HG03064 (cell line): ENCODE data around the gene AQP12B.
"Not testable (repeated sequence)": the region's sequence is repeated elsewhere in the genome, so short reads cannot be mapped to it uniquely, and the experiment has no call there.

Source experiments
- ATAC-seq: cut with Tn5 transposase; IDR thresholded peaks from one replicate; pipeline ENCODE4 v1.9.1; 2021; ENCODE audit warnings: low read depth; ENCODE audit not compliant: unreplicated experiment

AQP12B gene

GRCh38 chr2:240701736-240702639, 19.3 kb upstream of the AQP12B start:
- no peak for ATAC-seq

DNA sequence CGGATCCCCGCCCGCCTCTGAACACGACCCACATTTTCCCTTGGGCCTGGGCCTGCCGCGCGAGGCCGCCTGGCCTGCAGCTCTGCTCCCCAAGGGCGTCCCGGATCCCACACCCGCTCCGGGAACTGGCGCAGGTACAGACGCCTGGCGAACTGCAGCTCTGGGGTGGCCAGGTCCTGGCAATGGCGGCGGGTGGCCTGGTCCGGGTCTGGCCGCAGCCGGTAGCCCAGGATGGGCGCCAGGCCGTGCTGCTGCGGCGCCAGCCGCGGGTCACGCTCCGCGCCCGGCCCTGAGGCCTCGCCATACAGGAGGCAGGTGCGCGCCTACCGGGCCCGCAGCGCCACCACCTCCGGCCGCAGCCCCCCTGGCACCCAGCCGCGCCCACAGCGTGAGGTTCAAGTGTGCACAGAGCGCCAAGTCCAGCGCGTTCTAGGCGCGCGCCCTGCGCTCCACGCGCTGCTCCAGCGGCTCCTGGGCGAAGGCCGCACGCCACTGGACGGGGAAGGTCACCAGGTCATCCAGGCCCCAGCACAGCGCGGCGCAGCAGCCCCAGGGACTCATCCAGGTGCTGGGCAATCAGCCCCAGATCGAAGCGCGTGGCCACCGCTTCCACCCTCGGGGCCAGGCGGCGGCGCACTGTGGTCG, 18.5 kb upstream of the AQP12B start:
- no peak for ATAC-seq

GRCh38 chr2:240700616-240701015, 17.9 kb upstream of the AQP12B start:
- not testable (repeated sequence) for ATAC-seq

DNA sequence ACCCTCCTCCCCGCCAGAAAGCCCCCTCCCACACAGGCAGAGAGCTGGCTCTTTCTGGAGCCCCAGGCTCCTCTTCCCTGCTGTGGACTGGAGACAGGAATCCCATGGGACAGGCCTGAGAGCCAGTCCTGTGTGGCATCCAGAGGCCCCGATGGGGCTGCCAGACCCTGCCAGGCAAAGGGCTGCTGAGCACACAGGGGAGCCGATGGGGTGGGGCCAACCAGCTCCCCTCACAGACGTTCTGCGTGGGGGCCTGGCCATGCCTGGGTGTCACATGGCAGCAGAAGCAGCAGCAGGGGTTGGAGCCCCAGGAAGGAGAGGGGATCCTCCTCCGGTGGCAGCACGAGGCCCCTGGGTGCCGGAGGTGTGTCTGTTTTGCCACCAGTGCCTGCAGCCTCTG, 17.1 kb upstream of the AQP12B start:
- not testable (repeated sequence) for ATAC-seq

DNA sequence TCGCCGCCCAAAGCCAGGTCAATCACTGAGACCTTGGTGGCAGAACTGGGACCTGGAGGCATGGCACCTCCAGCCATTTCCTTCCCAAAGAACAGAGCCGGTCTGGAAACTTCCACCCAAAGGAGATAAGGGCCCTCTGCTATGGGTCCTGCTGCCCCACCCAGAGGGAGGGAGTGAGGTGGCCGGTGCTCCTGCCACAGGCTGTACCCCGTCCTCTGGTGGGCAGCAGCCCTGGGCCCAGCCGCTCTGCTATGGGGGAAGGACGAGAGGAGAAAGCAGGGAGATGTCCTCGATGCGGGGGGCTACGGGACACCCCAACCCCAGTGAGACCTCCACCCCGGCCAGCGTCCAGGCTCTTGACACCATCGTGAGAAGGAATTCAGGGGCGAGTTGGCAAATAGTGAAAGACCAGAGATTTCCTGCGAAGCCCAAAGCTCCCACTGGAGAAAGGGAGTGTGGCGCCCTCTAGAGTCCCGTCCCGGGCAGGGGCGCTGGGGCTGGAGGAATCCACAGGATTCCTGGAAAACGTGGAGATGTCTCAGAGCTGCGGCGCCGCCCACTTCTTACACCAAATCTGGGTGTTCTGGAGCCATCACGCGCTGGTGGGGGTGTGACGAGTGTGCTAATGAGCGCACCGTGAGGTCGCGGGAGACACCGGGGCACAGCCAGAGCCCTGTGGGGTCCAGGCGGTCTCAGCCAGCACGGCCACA, 16.3 kb upstream of the AQP12B start:
- ATAC-seq, result not testable (repeated sequence)

- not testable (repeated sequence) for ATAC-seq
Measured at GRCh38 chr2:240696469-240696868, 13.8 kb upstream of the AQP12B start.

DNA sequence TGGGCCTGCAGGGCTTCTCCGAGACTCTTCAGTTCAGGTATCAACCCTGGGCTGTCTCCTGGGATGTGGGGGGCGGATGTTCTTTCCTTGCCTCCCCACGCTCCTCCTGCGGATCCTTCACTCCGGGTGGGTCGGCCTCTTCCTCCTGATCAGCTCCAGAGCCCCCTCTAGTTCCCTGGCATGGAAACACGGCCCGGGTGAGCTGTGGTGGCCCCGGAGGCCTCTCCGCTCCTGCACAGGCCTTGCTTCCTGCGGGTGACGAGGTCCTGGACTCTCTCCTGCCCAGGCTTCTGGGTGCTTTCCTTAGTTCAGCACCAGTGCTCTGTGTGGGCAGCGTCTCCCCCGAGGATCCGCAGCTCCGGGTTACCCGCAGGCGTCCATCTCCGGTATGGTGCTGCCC, 12.9 kb upstream of the AQP12B start:
- not testable (repeated sequence) for ATAC-seq

DNA sequence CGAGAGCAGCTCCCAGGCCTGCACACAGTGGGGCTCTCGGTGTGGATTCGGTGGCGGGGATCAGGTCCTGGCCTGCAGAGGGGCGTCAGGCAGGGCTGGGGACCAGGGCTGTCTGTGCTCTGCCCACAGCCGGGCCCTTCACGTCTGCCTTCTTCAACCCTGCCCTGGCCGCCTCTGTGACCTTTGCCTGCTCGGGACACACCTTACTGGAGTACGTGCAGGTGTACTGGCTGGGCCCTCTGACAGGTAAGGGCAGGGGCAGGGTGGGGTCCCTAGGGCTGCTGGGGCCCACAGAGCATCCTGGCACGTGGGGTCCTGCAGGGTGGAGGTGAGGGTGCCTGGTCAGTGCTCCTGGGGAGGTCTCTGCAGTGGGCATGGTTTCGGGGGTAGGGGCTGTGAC, 11.6 kb upstream of the AQP12B start:
- ATAC-seq, result not testable (repeated sequence)

GRCh38 chr2:240692583-240693561, 10.2 kb upstream of the AQP12B start:
- ATAC-seq, result not testable (repeated sequence)

DNA sequence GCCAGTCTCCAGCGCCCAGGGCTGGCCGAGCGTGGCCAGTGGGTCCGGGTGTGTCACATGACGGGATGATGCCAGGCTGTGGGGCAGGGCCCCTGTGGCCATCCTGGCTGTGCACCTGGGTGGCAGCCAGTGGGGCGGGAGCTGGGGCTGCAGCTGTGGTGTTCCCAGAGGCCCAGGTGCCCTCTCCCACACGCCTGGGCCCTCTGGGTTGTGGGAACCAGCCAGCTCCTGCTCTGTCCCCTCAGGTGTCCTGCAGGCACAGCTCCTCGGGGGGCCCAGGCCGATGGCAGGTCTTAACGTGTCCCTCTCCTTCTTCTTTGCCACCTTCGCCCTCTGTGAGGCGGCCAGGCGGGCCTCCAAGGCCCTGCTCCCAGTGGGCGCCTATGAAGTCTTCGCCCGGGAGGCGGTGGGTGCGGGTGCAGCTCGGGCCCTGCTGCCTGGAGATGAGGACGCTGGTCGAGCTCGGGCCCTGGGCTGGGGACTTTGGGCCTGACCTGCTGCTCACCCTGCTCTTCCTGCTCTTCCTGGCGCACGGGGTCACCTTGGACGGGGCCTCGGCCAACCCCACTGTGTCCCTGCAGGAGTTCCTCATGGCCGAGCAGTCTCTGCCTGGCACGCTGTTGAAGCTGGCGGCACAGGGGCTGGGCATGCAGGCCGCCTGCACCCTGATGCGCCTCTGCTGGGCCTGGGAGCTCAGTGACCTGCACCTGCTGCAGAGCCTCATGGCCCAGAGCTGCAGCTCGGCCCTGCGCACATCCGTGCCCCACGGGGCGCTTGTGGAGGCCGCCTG, 9.1 kb upstream of the AQP12B start, which contains the start of gene AQP12A:
Gene AQP12A (plus strand): TSS at position 236 of the 790 bp plus-strand sequence. CDS start 48 bp downstream, at position 284.
- ATAC-seq, result not testable (repeated sequence)

DNA sequence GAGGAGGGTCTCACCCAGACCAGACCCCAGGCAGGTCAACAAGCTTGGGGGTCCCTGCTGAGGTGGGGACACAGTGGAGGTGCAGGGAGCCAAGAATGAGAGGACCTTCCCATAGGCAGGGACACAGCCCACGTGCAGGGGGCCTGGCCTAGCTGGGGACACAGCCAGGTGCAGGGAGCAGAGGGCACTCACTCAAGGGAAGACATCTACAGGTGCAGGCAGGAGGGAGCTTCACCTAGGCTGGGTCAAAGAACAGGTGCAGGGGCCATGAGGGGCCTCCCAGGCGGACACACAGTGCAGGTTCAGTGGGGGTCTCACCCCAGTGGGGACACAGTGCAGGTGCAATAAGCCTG, 8.4 kb upstream of the AQP12B start:
- not testable (repeated sequence) for ATAC-seq

- ATAC-seq, result not testable (repeated sequence)
Measured at GRCh38 chr2:240690421-240691074, 7.9 kb upstream of the AQP12B start.

DNA sequence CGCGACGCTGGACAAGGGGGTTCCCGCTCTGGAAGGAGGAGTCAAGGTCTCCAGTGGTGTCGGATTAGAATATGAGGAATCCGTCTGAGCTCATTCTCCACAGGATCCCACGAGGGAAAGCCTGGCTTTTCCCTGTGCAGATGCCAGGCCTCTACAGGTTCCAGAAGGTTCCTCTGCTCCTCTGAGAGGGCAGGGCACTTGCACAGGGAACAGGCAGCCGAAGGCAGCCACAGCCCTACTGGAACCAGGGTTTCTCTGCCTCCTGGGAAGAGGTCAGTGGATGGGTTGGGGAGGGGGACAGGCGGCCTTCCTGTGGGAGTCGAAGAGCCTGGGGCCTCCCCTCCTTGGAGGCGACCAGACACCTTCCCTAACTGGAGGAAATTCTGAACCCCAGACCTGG, 7.3 kb upstream of the AQP12B start:
- no peak for ATAC-seq

GRCh38 chr2:240688553-240688919, 5.9 kb upstream of the AQP12B start:
- ATAC-seq, result no peak

GRCh38 chr2:240687741-240688552, 5.3 kb upstream of the AQP12B start:
- no peak for ATAC-seq

- ATAC-seq, result no peak
Measured at GRCh38 chr2:240687045-240687740, 4.5 kb upstream of the AQP12B start.

GRCh38 chr2:240686460-240686859, 3.8 kb upstream of the AQP12B start:
- no peak for ATAC-seq
